HG02970 (cell line): ENCODE results near the gene MAMDC2.
A peak's percentile ranks its signal among the peaks of the same experiment; 100 is the strongest.

ENCODE experiments used
- ATAC-seq: cut with Tn5 transposase; IDR thresholded peaks from one replicate; pipeline ENCODE4 v1.9.1; 2021; ENCODE audit warnings: mild to moderate bottlenecking, moderate library complexity, moderate number of reproducible peaks; ENCODE audit not compliant: unreplicated experiment, low FRiP score

Gene MAMDC2

DNA sequence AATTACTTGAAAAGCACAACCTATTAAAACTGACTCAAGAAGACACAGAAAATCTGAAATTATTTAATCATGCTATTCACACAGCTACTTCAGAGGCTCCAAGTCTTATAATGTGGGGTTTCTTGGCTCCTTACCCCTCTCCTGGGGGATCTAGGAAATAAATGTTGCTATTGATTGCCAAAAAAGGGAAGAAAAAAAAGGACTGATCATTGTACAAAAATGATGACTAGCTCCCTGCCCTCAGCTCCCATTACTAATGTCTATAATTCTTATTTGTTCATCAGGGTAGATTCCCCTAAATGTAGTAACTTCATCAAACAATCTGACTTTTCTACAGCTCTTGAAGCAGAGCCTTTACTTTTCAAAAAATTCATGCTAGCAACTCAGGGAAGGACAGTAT, 211.8 kb downstream of the MAMDC2 start:
- no peak for ATAC-seq

DNA sequence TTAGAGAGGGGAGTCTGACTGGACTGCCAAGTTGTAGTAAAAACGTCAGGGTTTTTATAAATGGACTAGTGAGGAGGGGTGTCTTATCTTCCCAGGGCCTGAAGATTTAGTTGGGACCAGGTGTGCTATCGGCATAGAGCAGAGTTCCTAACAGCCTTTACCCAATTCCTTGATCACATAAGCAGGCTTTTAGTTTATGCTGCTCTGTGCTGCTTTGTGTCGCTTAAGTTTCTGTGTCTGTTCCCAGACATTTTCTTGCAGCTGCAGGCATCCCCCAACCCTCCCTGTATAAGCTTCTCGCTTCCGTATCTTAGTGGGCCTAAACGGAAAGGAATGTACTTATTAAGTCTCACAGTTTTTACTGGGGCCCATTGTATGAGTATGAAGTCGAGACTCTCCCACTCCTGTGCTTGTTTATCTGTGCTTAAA, 212.5 kb downstream of the MAMDC2 start:
- no peak for ATAC-seq

DNA sequence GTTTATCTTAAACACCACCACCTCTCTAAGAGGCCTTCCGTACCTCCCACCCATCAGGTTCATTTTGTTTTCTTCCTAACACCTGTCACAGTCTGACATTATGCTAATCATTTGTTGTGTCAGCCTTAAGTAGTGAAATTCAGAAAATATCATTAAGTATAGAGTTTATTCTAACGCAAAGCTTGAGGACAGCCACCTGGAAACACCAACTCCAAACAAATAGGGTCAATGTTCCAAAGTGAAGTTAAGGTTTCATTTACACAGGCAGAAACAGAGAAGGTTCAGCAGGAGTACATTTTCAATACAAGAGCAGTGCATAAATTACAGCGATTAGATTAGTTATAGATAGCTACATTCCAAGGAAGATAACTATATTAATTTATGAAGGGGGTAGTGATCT, 213.9 kb downstream of the MAMDC2 start:
- no peak for ATAC-seq

DNA sequence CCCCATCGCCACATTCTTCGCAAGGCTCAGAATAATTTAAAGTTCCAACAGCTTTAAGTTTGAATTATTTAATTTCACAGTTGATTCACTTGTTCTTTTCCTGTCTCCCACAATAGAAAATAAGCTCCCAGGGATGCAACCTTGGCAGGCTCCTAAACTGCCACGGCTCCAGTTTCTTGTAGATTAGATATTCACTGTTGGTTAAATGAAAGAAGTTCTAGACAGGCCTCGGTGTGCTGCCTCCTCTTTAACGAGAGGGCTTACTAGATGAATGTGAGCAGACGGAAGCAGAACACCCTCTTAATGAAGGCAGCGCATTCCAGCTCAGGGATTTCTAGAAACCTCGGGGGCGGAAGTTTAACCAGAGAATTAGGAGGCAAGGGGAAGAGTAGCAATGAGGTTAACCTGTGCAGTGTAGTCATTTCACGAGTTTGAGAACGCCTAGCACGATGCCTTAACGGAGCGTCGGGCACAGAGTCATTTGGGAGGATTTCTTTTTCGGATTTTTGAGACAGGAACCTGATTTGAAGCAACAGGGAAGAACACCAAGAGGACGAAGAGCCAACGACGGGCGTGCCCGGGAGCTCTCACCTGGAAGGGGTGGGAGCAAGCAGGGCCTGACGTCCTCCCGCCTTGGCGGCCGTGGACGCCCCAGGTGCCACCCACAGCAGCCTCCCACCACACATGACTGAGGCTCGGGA, 214.5 kb downstream of the MAMDC2 start:
- ATAC-seq, result peak; percentile 37

DNA sequence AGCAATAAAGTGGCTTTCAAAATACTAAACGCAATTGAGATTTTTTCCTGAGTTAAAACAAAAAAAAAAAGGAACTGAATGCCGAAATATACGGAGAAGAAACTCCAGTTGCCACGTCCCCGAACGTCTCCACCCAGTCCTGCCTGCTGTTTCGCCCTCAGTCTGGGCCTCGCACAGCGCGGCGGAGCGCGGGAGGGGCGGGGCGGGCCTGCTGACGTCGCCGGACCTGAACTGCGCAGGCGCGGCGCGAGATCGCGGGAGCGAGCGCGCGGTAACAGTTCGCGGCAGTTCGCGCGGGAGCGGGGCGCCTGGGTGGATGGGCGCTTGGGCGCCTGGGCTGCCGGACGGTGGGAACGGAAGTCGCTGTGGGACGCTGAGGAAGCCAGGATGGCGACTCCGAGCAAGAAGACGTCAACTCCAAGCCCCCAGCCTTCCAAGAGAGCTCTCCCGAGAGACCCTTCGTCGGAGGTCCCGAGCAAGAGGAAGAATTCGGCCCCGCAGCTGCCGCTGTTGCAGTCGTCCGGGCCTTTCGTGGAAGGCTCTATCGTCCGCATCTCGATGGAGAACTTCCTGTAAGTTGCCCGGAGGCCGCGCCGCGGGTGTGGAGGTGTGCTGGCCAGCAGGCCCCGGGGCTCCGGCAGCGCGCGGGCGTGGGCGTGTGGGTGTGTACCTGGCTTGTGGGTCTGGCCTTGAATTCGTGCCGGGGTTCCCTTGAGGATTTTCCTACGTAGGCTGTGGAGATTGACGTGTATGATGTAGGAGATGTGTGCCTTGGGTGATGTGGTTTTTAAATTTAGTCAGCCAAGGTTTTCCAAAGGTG, 215.3 kb downstream of the MAMDC2 start, which contains the start of gene SMC5:
Gene SMC5, plus strand, starts transcription at position 287 of the 820 bp plus-strand sequence. Its CDS starts 101 bp downstream, at position 388.
- peak; percentile 98 for ATAC-seq

DNA sequence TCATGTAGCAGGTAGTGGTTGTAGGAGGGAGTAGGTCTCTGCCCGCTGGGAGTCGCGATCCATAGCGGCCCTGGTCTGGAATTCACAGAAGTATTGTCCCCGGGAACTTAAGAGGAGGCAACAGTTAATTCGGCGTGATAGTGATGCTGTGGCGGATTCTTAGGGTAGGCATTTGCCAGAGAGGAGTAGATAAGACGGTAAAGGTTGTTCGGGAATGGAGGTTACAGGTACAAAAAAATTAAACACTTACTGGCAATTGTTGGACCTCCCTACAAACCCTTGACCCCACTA, 215.8 kb downstream of the MAMDC2 start:
- ATAC-seq, result no peak

DNA sequence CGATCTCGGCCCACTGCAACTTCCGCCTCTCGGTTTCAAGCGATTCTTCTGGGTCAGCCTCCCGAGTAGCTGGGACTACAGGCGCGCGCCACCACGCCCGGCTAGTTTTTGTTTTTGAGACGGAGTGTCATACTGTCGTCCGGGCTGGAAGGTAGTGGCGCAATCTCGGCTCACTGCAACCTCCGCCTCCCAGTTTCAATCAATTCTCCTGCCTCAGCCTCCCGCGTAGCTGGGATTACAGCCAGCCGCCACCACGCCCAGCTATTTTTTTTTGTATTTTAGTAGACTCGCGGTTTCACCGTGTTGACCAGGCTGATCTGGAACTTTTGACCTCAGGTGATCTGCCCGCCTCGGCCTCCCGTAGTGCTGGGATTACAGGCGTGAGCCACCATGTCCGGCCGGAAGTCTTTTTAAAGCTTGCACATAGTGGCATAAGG, 216.4 kb downstream of the MAMDC2 start:
- no peak for ATAC-seq

DNA sequence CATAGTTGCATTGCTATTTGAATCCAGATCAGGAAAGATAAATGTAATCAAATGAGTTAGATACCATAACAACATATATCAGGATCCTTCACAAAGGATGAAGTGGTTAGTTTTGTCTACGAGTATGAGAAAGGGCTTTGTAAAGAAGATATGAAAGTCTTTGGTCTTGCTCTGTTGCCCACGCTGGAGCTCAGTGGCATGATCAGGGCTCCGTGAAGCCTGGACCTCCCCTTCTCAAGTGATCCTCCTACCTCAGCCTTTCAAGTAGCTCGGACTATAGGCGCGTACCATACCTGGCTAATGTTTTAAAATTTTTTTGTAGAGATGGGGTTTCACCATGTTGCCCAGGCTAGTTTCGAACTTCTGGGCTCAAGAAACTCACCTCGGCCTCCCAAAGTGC, 217.0 kb downstream of the MAMDC2 start:
- no peak for ATAC-seq

DNA sequence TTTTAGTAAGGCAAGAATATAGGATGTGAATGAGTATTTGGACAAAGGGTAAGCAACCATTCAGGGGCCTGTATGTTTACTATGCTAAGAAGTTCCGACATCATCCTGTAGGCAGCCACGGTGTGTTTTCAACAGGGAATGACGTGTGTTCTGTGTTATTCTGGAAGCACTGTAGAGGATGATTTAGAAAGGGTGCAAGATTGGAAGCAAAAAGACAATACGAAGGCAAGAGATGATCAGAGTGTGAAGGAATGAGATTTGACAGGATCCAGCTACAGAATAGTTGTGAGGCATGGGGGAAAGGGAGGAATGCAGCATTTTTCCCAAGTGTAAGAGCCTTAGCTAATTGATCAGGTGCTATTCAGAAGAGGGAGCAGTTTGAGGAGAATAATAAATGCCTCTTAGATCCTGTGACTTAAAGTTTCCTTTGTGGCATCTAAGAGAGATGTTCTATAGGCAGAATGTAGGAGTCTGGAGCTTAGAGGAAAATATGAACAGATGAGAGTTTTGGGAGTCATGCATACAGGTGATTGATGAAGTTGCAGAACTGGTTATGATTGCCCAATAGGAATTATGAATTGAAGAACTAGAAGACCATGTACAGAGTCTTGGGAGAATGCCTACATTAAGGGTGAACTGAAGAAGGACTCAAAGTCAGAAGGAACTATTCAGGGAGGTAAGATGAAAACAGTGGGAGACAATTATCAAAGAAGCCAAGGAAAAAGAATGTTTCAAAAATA, 217.7 kb downstream of the MAMDC2 start:
- ATAC-seq, result no peak

DNA sequence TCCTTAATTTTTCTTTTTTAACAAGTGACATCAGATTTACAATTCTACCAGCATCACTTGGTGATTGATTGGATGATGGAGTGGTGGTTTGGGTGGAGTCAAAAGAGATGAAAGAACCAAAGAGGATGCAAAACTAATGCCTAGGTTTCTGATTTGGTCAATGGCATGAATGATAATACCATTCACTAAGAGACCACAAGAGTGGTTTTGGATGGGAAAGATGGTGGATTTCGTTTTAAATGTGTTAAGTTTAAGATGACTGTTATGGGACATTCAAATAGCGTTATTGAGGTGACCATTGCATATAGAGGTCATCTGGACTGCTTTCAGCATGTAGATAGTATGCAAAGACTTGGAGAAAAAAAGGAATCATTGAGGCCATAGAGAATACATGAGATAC, 218.7 kb downstream of the MAMDC2 start:
- no peak for ATAC-seq

DNA sequence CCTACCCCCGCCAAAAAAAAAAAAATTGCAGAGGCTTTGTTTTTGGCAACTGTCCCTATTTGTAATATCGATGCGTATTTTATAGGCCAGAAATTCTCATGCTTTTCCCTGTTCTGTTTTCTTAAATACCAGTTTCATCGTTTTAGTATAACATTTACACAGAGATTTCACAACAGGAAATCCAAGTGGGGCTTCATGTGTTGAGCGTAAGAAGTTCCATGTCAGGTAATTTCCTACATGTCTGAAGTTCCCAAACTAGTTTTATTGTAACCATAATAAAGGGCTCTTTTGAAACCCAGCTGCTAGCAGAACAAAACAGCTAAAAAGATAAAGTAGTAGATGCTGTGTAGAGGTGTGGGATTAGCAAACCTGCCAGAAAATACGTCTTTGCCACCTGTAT, 219.3 kb downstream of the MAMDC2 start:
- no peak for ATAC-seq

DNA sequence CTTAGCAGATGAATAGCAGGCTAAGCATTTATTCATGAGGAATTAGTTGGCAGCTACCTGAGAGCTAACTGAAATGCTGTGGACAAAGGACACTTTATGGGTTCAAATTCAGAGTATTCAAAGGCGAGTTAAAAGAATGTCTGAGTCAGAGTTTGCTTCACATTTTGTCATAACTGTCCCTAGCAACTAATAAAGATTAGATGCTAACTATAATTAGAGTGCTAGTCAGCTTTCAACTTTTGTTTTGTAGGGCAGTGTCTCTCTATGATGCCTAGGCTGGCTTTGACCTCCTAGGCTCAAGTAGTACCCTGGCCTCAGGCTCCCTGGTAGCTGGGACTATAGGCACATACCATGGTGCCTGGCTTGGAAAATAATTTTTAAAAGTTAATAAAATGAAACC, 219.8 kb downstream of the MAMDC2 start:
- ATAC-seq, result no peak
